Upper lobe of left lung (tissue), 6 donors: ENCODE measurements around the gene KANSL1. TPM values are rescaled to one million over a fixed set of nuclear protein-coding genes. Genes with fewer than 3 reads are reported as not detected.
"Not testable (repeated sequence)": the region's sequence is repeated elsewhere in the genome, so short reads cannot be mapped to it uniquely, and the experiment has no call there.

Source experiments
- ATAC-seq, 2 donors: fragments of 200-7000 bp; cut with Tn5 transposase; one replicate each; pipeline ENCODE4 v1.9.1; 2022; ENCODE audit warnings: mild to moderate bottlenecking in 2 of 2, moderate library complexity in 2 of 2; ENCODE audit not compliant: low FRiP score in 2 of 2
- DNase-seq, 2 donors: peaks; one replicate each; pipeline ENCODE4 v3.0.0-alpha.2; 2019 to 2020
- H3K27ac ChIP-seq, 4 donors: fragments of 200-600 bp; sonication (generic); one replicate each; pipeline ENCODE4 v1.5.1; 2016 to 2019
- H3K27me3 ChIP-seq, 4 donors: fragments of 200-600 bp; sonication (generic); one replicate each; pipeline ENCODE4 v1.5.1; 2017 to 2019
- H3K36me3 ChIP-seq, 4 donors: fragments of 200-600 bp; sonication (generic); one replicate each; pipeline ENCODE4 v1.5.1; 2016 to 2019
- H3K4me1 ChIP-seq, 4 donors: fragments of 200-600 bp; sonication (generic); one replicate each; pipeline ENCODE4 v1.5.1; 2018 to 2019
- H3K4me3 ChIP-seq, 4 donors: fragments of 200-600 bp; sonication (generic); one replicate each; pipeline ENCODE4 v1.5.1; 2017 to 2019; ENCODE audit warnings: mild to moderate bottlenecking in 2 of 4, moderate library complexity in 1 of 4
- H3K9me3 ChIP-seq, 4 donors: fragments of 200-600 bp; sonication (generic); one replicate each; pipeline ENCODE4 v1.5.1; 2018 to 2019
- CTCF ChIP-seq, 6 experiments: fragments of 450-650 bp in 4 of 6; fragments of 200-600 bp in 2 of 6; sonication (generic) in 2 of 6; IDR thresholded peaks; one replicate each; pipeline ENCODE4 v1.5.1; 2016 to 2019; ENCODE audit warnings: antibody characterized with exemption in 6 of 6
- EP300 ChIP-seq, 4 donors: sonication (generic); formaldehyde crosslinking; IDR thresholded peaks; one replicate each; pipeline ENCODE4 v1.5.1; 2017; ENCODE audit warnings: antibody characterized with exemption in 4 of 4, control low read depth in 2 of 4
- POLR2A ChIP-seq, 4 donors: fragments of 450-650 bp; IDR thresholded peaks; one replicate each; pipeline ENCODE4 v1.5.1; 2016 to 2017; ENCODE audit warnings: antibody characterized with exemption in 4 of 4, mild to moderate bottlenecking in 2 of 4
- POLR2AphosphoS5 ChIP-seq, 2 donors: sonication (generic); formaldehyde crosslinking; IDR thresholded peaks; one replicate each; pipeline ENCODE4 v1.5.1; 2017; ENCODE audit warnings: antibody characterized with exemption in 2 of 2
- WGBS, 2 donors: methylation state at CpG; one replicate each; pipeline ENCODE4 v1.1.5; 2017 to 2018; 5-methylcytosine and 5-hydroxymethylcytosine counted together
- total RNA-seq, 6 donors: library from RNA; depleted of rRNA in 4 of 6; stranded (reverse); fragments of >200 nt in 4 of 6; gene quantifications; one replicate each; pipeline versions ENCODE4 v1.1.0 to v1.2.1, GENCODE V29; 2016 to 2021
- donor health status: DM: no; HTN: no; CAD: no; lungs with moderate emphysema.
- donor health status: DM: no; HTN: yes; CAD: no; lungs with severe emphysema.

The KANSL1 gene
- total RNA-seq, 6 donors from 2014 or later: 60.5 to 294 (median 108) TPM

- Histone ChIP-seq H3K36me3 (peaks cover 8 to 54% (median 25%) of the 10 kb centered on the region in 4 donors), H3K9me3 (no peaks in the 10 kb centered on the region), H3K4me3 (no peak overlapping the region), H3K27ac (peak overlapping the region; percentile 18 to 70 (median 30)), H3K4me1 (peaks cover 0 to 10% (median 6%) of the 10 kb centered on the region in 4 donors), H3K27me3 (no peaks in the 10 kb centered on the region)
- ATAC-seq: peak in 1 of 2 donors; percentile 62
- peak in 1 of 2 donors; percentile 46 for DNase-seq
- 73% methylated on average over 6 to 15 of the region's 17 CpGs for WGBS, 2 donors
- TF ChIP-seq POLR2AphosphoS5 (IDR thresholded peaks at IDR 0.05): no peak
- no peak for TF ChIP-seq EP300 (IDR thresholded peaks at IDR 0.05)
Observed at GRCh38 chr17:46026166-46027047, 166.8 kb downstream of the KANSL1 start.

- 83 to 91% methylated on average over 7 to 8 of the region's 8 CpGs for WGBS, 2 donors
- no peak for DNase-seq
- H3K27ac ChIP-seq: peak overlapping the region; percentile 6 to 70 (median 26)
Observed at GRCh38 chr17:46025510-46026165, 167.6 kb downstream of the KANSL1 start.

GRCh38 chr17:46025060-46025459 is 168.2 kb downstream of the KANSL1 start:
- no peaks in the 10 kb centered on the region for H3K27me3 ChIP-seq
- H3K4me1 ChIP-seq: peaks cover 0 to 10% (median 6%) of the 10 kb centered on the region in 4 donors
- H3K36me3 ChIP-seq: peaks cover 0 to 42% (median 12%) of the 10 kb centered on the region in 4 donors
- ATAC-seq (no peak), DNase-seq (no peak)
- no peaks in the 10 kb centered on the region for H3K9me3 ChIP-seq
- H3K27ac ChIP-seq: peak overlapping the region in 2 of 4 donors; percentile 6 to 70
- no peak overlapping the region for H3K4me3 ChIP-seq
- TF ChIP-seq CTCF (IDR thresholded peaks at IDR 0.05): no peak
- TF ChIP-seq POLR2AphosphoS5 (IDR thresholded peaks at IDR 0.05): no peak
- TF ChIP-seq EP300 (IDR thresholded peaks at IDR 0.05): no peak
- no peak for TF ChIP-seq POLR2A (IDR thresholded peaks at IDR 0.05)
- 86 to 92% methylated on average over 10 of the region's 10 CpGs for WGBS, 2 donors

More at GRCh38 chr17:46025510-46026165, 167.6 kb downstream of the KANSL1 start:
- Histone ChIP-seq H3K27me3 (no peaks in the 10 kb centered on the region), H3K9me3 (no peaks in the 10 kb centered on the region), H3K36me3 (peaks cover under 1 to 47% (median 17%) of the 10 kb centered on the region in 4 donors), H3K4me3 (no peak overlapping the region), H3K4me1 (peaks cover 0 to 10% (median 6%) of the 10 kb centered on the region in 4 donors)
- no peak for TF ChIP-seq CTCF (IDR thresholded peaks at IDR 0.05)
- TF ChIP-seq EP300 (IDR thresholded peaks at IDR 0.05): no peak
- TF ChIP-seq POLR2AphosphoS5 (IDR thresholded peaks at IDR 0.05): no peak
- TF ChIP-seq POLR2A (IDR thresholded peaks at IDR 0.05): no peak
- ATAC-seq: no peak

- 80 to 82% methylated on average over 14 of the region's 14 CpGs for WGBS, 2 donors
- Histone ChIP-seq H3K27ac (no peak overlapping the region), H3K4me3 (no peak overlapping the region), H3K4me1 (peaks cover 0 to 10% (median 6%) of the 10 kb centered on the region in 4 donors), H3K27me3 (no peaks in the 10 kb centered on the region), H3K36me3 (peaks cover 0 to 38% (median 12%) of the 10 kb centered on the region in 4 donors), H3K9me3 (no peaks in the 10 kb centered on the region)
- DNase-seq (no peak), ATAC-seq (no peak)
- no peak for TF ChIP-seq POLR2AphosphoS5 (IDR thresholded peaks at IDR 0.05)
- TF ChIP-seq POLR2A (IDR thresholded peaks at IDR 0.05): no peak
- no peak for TF ChIP-seq EP300 (IDR thresholded peaks at IDR 0.05)
- TF ChIP-seq CTCF (IDR thresholded peaks at IDR 0.05): no peak
Observed at GRCh38 chr17:46024590-46024989, 168.6 kb downstream of the KANSL1 start.

GRCh38 chr17:46023783-46024388 is 169.3 kb downstream of the KANSL1 start:
- H3K36me3 ChIP-seq: peaks cover 0 to 31% (median 9%) of the 10 kb centered on the region in 4 donors
- peaks cover 0 to 10% (median 6%) of the 10 kb centered on the region in 4 donors for H3K4me1 ChIP-seq
- no peak for ATAC-seq
- H3K27me3 ChIP-seq: no peaks in the 10 kb centered on the region
- no peak overlapping the region for H3K4me3 ChIP-seq
- H3K9me3 ChIP-seq: no peaks in the 10 kb centered on the region
- DNase-seq: no peak
- whole genome bisulfite sequencing, 2 donors: 89 to 94% methylated on average over 24 of the region's 24 CpGs
- TF ChIP-seq POLR2A (IDR thresholded peaks at IDR 0.05) (no peak), EP300 (IDR thresholded peaks at IDR 0.05) (no peak), CTCF (IDR thresholded peaks at IDR 0.05) (no peak), POLR2AphosphoS5 (IDR thresholded peaks at IDR 0.05) (no peak)
- H3K27ac ChIP-seq: no peak overlapping the region

- WGBS, 2 donors: 93 to 94% methylated on average over 7 of the region's 7 CpGs
- H3K9me3 ChIP-seq, DNase-seq, H3K27ac ChIP-seq, ATAC-seq, H3K27me3 ChIP-seq, H3K4me3 ChIP-seq, H3K4me1 ChIP-seq: not testable (repeated sequence)
- peaks cover 0 to 28% (median 8%) of the 10 kb centered on the region in 4 donors for H3K36me3 ChIP-seq
Observed at GRCh38 chr17:46023366-46023765, 169.9 kb downstream of the KANSL1 start.
